ENCODE data around the gene DMP1.

DMP1 gene

DNA sequence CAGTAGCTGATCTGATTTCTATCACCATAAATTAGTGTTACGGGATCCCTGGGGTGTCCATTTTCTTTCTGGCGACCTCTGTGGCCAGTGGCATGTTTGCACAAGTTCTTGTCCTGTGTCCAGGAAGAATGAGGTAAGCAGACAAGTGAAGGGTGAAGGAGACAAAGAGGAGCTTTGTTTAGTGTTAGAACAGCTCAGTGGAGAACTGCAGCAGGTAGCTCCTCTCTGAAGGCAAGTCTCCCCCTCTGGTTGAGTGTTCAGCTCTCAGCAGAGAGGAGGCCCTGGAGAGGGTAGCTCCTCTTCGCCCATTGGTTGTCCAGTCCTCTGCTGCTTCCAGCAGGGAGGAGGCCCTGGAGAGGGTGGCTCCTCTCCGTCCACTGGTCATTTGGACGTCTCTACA lies 47.2 kb downstream of the DMP1 start:
- Histone ChIP-seq H3K36me3 (ENCODE audit: insufficient read depth, low read length) (no peaks in the 10 kb centered on the region), H2AFZ (ENCODE audit: low read length) (no peak overlapping the region), H3K4me2 (ENCODE audit: low read length) (no peak overlapping the region), H3F3A (ENCODE audit: insufficient read depth, low read length) (no peaks in the 10 kb centered on the region), H3K79me2 (ENCODE audit: insufficient read depth, low read length) (no peaks in the 10 kb centered on the region), H3K4me1 (ENCODE audit: insufficient read depth, low read length, severe bottlenecking) (no peaks in the 10 kb centered on the region), H4K20me1 (ENCODE audit: insufficient read depth, low read length) (no peaks in the 10 kb centered on the region), H3K9me3 (ENCODE audit: low read length) (no peaks in the 10 kb centered on the region), H3K4me3 (ENCODE audit: low read depth, low read length, poor library complexity, severe bottlenecking) (no peak overlapping the region), H3K27me3 (ENCODE audit: insufficient read depth, low read length) (no peaks in the 10 kb centered on the region), H3K27ac (ENCODE audit: low read depth, low read length, poor library complexity, severe bottlenecking) (no peak overlapping the region), H3K9ac (ENCODE audit: low read length) (no peak overlapping the region), H3K9me2 (ENCODE audit: low read depth, low read length) (no peaks in the 10 kb centered on the region)
- TF ChIP-seq, protein P1, sequence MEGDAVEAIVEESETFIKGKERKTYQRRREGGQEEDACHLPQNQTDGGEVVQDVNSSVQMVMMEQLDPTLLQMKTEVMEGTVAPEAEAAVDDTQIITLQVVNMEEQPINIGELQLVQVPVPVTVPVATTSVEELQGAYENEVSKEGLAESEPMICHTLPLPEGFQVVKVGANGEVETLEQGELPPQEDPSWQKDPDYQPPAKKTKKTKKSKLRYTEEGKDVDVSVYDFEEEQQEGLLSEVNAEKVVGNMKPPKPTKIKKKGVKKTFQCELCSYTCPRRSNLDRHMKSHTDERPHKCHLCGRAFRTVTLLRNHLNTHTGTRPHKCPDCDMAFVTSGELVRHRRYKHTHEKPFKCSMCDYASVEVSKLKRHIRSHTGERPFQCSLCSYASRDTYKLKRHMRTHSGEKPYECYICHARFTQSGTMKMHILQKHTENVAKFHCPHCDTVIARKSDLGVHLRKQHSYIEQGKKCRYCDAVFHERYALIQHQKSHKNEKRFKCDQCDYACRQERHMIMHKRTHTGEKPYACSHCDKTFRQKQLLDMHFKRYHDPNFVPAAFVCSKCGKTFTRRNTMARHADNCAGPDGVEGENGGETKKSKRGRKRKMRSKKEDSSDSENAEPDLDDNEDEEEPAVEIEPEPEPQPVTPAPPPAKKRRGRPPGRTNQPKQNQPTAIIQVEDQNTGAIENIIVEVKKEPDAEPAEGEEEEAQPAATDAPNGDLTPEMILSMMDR (IDR thresholded peaks at IDR 0.05; ENCODE audit: low read length): no peak
- no peak for TF ChIP-seq EZH2 (IDR thresholded peaks at IDR 0.05; ENCODE audit: borderline replicate concordance, low read length)

DNA sequence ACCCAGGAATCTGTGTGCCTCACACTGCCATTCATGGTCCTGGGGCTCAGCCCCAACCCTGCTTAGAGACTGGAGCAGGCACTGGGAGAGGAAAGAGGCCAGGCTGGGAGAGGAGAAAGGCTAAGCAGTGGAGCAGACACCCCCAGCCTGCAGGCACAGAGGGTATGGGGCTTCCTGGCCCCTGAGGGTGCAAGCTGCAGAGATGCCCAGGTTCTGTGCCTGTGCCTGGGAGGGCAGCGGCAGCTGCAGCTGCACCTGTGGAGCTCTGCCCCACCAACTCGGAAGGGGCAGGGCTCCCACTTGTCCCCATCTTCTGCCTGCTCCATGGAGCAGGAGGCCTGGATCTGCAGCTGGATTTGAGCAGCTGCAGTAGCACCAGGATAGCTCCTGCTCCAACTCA lies 47.9 kb downstream of the DMP1 start:
- Histone ChIP-seq H3K4me1 (ENCODE audit: insufficient read depth, low read length, severe bottlenecking) (no peaks in the 10 kb centered on the region), H3K9me3 (ENCODE audit: low read length) (no peaks in the 10 kb centered on the region), H3K4me2 (ENCODE audit: low read length) (no peak overlapping the region)

DNA sequence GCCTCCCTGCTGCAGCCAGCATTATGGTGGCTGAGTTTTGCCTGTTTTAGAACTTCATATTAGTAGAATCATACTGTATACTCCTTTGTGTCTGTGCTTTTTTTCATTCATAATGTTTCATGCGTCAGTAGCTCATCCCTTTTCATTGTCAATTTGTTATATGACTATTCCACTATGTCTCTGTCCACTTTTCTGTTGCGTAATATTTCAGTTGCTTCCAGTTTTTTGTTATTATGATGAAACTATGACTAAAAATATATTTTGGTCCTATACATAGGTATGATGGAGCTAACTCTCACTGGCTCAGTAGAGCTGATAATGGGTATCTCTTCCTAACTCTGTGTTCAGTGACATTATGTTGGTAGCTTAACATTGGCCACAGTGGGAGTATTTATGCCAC lies 48.3 kb downstream of the DMP1 start:
- H3K36me3 ChIP-seq (ENCODE audit: insufficient read depth, low read length): no peaks in the 10 kb centered on the region
- TF ChIP-seq, protein P1 (IDR thresholded peaks at IDR 0.05; ENCODE audit: low read length): no peak
- TF ChIP-seq EZH2 (IDR thresholded peaks at IDR 0.05; ENCODE audit: borderline replicate concordance, low read length): no peak

More for the DNA sequence above, 47.9 kb downstream of the DMP1 start:
- Histone ChIP-seq H3K79me2 (ENCODE audit: insufficient read depth, low read length) (no peaks in the 10 kb centered on the region), H3K9me2 (ENCODE audit: low read depth, low read length) (no peaks in the 10 kb centered on the region), H4K20me1 (ENCODE audit: insufficient read depth, low read length) (no peaks in the 10 kb centered on the region), H3K4me3 (ENCODE audit: low read depth, low read length, poor library complexity, severe bottlenecking) (no peak overlapping the region), H3K27ac (ENCODE audit: low read depth, low read length, poor library complexity, severe bottlenecking) (no peak overlapping the region), H3K36me3 (ENCODE audit: insufficient read depth, low read length) (no peaks in the 10 kb centered on the region), H3K27me3 (ENCODE audit: insufficient read depth, low read length) (no peaks in the 10 kb centered on the region), H3F3A (ENCODE audit: insufficient read depth, low read length) (no peaks in the 10 kb centered on the region), H2AFZ (ENCODE audit: low read length) (no peak overlapping the region), H3K9ac (ENCODE audit: low read length) (no peak overlapping the region)
- TF ChIP-seq, protein P1 (IDR thresholded peaks at IDR 0.05; ENCODE audit: low read length): no peak
- no peak for TF ChIP-seq EZH2 (IDR thresholded peaks at IDR 0.05; ENCODE audit: borderline replicate concordance, low read length)

More for the DNA sequence above, 48.3 kb downstream of the DMP1 start:
- no peaks in the 10 kb centered on the region for H3K79me2 ChIP-seq (ENCODE audit: insufficient read depth, low read length)
- no peak overlapping the region for H3K4me3 ChIP-seq (ENCODE audit: low read depth, low read length, poor library complexity, severe bottlenecking)
- H3K9ac ChIP-seq (ENCODE audit: low read length): no peak overlapping the region
- no peaks in the 10 kb centered on the region for H3K9me3 ChIP-seq (ENCODE audit: low read length)
- H3K27me3 ChIP-seq (ENCODE audit: insufficient read depth, low read length): no peaks in the 10 kb centered on the region
- no peaks in the 10 kb centered on the region for H3K9me2 ChIP-seq (ENCODE audit: low read depth, low read length)
- H3F3A ChIP-seq (ENCODE audit: insufficient read depth, low read length): no peaks in the 10 kb centered on the region
- no peak overlapping the region for H3K27ac ChIP-seq (ENCODE audit: low read depth, low read length, poor library complexity, severe bottlenecking)
- no peaks in the 10 kb centered on the region for H4K20me1 ChIP-seq (ENCODE audit: insufficient read depth, low read length)
- no peak overlapping the region for H3K4me2 ChIP-seq (ENCODE audit: low read length)
- H2AFZ ChIP-seq (ENCODE audit: low read length): no peak overlapping the region
- no peaks in the 10 kb centered on the region for H3K4me1 ChIP-seq (ENCODE audit: insufficient read depth, low read length, severe bottlenecking)

All from OCI-LY1 (cell line).